Panc1 (cell line): Measurements from ENCODE around the gene CYTH3. TPM values are rescaled to one million over a fixed set of nuclear protein-coding genes. Genes with fewer than 3 reads are reported as not detected.

Experiments used
- ATAC-seq: fragments of 200-7000 bp; cut with Tn5 transposase; 2 replicates; pipeline ENCODE4 v1.9.1; 2020; ENCODE audit warnings: mild to moderate bottlenecking, moderate library complexity
- BruUV-seq: library from RNA; stranded (reverse); fragments of 400-500 nt; replicated peaks from 2 replicates; lab custom pipeline; 2021; lab: Mats Ljungman, UMichigan
- CTCF ChIA-PET: fragments of 300-600 bp; sonication (Branson Sonifier 250); formaldehyde crosslinking; loops from one replicate; lab custom pipeline; 2022; ENCODE audit warnings: antibody characterized with exemption; lab: Charles Lee
- POLR2A ChIA-PET: fragments of 300-600 bp; sonication (Branson Sonifier 250); formaldehyde crosslinking; loops from one replicate; lab custom pipeline; 2022; ENCODE audit warnings: antibody characterized with exemption; lab: Charles Lee
- DNase-seq: peaks from one replicate; pipeline ENCODE4 v3.0.0-alpha.2; 2010; ENCODE audit warnings: low read depth, low spot score
- H3K27ac ChIP-seq: 2 replicates; pipeline ENCODE4 v1.5.1; 2011; ENCODE audit warnings: mild to moderate bottlenecking, low read length, inconsistent platforms
- H3K27me3 ChIP-seq: fragments of 200-500 bp; sonication (Bioruptor generic); 2 replicates; pipeline ENCODE4 v1.6.0; 2014; ENCODE audit warnings: low read length, inconsistent platforms; ENCODE audit not compliant: control insufficient read depth, insufficient read depth
- H3K36me3 ChIP-seq: fragments of 200-500 bp; sonication (Bioruptor generic); 2 replicates; pipeline ENCODE4 v1.5.1; 2014; ENCODE audit warnings: inconsistent platforms, mild to moderate bottlenecking, low read length, moderate library complexity; ENCODE audit not compliant: control insufficient read depth, insufficient read depth
- H3K4me1 ChIP-seq: 2 replicates; pipeline ENCODE4 v1.5.1; 2011; ENCODE audit warnings: inconsistent platforms, mild to moderate bottlenecking, low read length, moderate library complexity; ENCODE audit not compliant: control insufficient read depth, insufficient read depth
- H3K4me3 ChIP-seq, 2 experiments: 2 replicates each; pipeline ENCODE4 v1.5.1; 2011 to 2012; ENCODE audit warnings: low read depth in 2 of 2, low read length in 2 of 2, mild to moderate bottlenecking in 2 of 2, inconsistent platforms in 1 of 2, moderate library complexity in 1 of 2
- H3K9me3 ChIP-seq: fragments of 200-500 bp; sonication (Bioruptor generic); 2 replicates; pipeline ENCODE4 v1.5.1; 2014; ENCODE audit warnings: low read depth, mild to moderate bottlenecking, inconsistent platforms, low read length, moderate library complexity; ENCODE audit not compliant: control insufficient read depth, insufficient read depth
- POLR2AphosphoS5 ChIP-seq: IDR thresholded peaks from 2 replicates; pipeline ENCODE4 v1.6.1; 2012; ENCODE audit warnings: mild to moderate bottlenecking, low read depth, low read length, moderate library complexity
- SIN3A ChIP-seq: IDR thresholded peaks from 2 replicates; pipeline ENCODE4 v1.6.1; 2012; ENCODE audit warnings: low read depth, mild to moderate bottlenecking, low read length, moderate library complexity, borderline replicate concordance; ENCODE audit not compliant: insufficient read depth
- TCF7L2 ChIP-seq: IDR thresholded peaks from 2 replicates; pipeline ENCODE4 v1.6.1; 2011; ENCODE audit warnings: mild to moderate bottlenecking, low read depth, low read length, inconsistent platforms
- in situ Hi-C: cut with HindIII; loops from 2 replicates; pipeline ENCODE4 v1.10.0; 2016; ENCODE audit warnings: low sequenced_read_pairs, low pct_unique_long_range_greater_than_20kb
- intact Hi-C: fragments of 100-400 bp; cut with micrococcal nuclease; formaldehyde crosslinking; loops from one replicate; pipeline ENCODE4 v1.10.0; 2022; ENCODE audit not compliant: unreplicated experiment
- total RNA-seq: library from RNA; stranded (reverse); gene quantifications from one replicate; pipeline ENCODE4 v1.2.1, GENCODE V29; 2021; ENCODE audit not compliant: unreplicated experiment
- TF ChIP-seq, protein P1 (sequence below), 2 experiments: IDR thresholded peaks; 2 replicates each; pipeline ENCODE4 v1.6.1; 2011 to 2012; ENCODE audit warnings: low read depth in 2 of 2, control low read depth in 1 of 2, low read length in 1 of 2, mild to moderate bottlenecking in 1 of 2, moderate library complexity in 1 of 2; ENCODE audit not compliant: insufficient read depth in 1 of 2
- TF ChIP-seq, protein P2 (sequence below): fragments of 450-650 bp; IDR thresholded peaks from 2 replicates; pipeline ENCODE4 v1.5.1; 2017; ENCODE audit warnings: mild to moderate bottlenecking

CYTH3 gene
- total RNA-seq, 1 experiment from 2014 or later = 35.5 TPM

DNA sequence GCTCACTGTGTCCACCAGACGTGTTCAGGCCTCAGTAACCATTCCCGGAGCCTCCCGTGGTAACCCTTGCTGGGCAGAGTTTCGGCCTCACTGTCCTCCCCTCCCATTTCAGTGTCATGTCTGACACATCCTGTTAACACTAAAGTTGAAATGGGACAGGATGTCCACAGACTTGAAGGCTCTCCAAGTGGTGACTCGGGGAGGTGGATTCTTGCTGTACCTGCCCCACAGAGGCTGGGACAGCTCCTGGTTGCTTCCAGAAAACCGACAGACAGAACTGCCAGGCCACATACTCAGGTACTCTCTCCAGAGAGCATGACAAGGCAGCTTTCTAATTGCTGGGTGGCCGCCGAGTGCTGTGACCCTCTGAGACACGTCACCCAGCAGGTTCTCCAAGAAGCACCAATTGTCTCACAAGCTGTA lies 17.9 kb upstream of the CYTH3 start:
- Histone ChIP-seq H3K27me3 (no peaks in the 10 kb centered on the region), H3K4me1 (no peaks in the 10 kb centered on the region), H3K27ac (no peak overlapping the region), H3K4me3 (no peak overlapping the region), H3K9me3 (no peaks in the 10 kb centered on the region), H3K36me3 (no peaks in the 10 kb centered on the region)
- in situ Hi-C loops = no loop called here
- ChIA-PET CTCF (no interaction called here), POLR2A (interaction anchor here (1.3 kb wide), 1 partner anchor 22 kb away, joined by 4 read pairs; no protein-coding TSS in a partner anchor)
- BruUV-seq = no TSS peak
- ATAC-seq (peak; percentile 39), DNase-seq (no peak)
- intact Hi-C loops = no loop called here
- no peak for TF ChIP-seq SIN3A
- TF ChIP-seq TCF7L2 = no peak
- TF ChIP-seq, protein P1, sequence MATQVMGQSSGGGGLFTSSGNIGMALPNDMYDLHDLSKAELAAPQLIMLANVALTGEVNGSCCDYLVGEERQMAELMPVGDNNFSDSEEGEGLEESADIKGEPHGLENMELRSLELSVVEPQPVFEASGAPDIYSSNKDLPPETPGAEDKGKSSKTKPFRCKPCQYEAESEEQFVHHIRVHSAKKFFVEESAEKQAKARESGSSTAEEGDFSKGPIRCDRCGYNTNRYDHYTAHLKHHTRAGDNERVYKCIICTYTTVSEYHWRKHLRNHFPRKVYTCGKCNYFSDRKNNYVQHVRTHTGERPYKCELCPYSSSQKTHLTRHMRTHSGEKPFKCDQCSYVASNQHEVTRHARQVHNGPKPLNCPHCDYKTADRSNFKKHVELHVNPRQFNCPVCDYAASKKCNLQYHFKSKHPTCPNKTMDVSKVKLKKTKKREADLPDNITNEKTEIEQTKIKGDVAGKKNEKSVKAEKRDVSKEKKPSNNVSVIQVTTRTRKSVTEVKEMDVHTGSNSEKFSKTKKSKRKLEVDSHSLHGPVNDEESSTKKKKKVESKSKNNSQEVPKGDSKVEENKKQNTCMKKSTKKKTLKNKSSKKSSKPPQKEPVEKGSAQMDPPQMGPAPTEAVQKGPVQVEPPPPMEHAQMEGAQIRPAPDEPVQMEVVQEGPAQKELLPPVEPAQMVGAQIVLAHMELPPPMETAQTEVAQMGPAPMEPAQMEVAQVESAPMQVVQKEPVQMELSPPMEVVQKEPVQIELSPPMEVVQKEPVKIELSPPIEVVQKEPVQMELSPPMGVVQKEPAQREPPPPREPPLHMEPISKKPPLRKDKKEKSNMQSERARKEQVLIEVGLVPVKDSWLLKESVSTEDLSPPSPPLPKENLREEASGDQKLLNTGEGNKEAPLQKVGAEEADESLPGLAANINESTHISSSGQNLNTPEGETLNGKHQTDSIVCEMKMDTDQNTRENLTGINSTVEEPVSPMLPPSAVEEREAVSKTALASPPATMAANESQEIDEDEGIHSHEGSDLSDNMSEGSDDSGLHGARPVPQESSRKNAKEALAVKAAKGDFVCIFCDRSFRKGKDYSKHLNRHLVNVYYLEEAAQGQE (IDR thresholded peaks at IDR 0.05; ENCODE audit: insufficient read depth in 1 of 2, low read depth in 2 of 2, low read length in 1 of 2) = no peak
- TF ChIP-seq, protein P2, sequence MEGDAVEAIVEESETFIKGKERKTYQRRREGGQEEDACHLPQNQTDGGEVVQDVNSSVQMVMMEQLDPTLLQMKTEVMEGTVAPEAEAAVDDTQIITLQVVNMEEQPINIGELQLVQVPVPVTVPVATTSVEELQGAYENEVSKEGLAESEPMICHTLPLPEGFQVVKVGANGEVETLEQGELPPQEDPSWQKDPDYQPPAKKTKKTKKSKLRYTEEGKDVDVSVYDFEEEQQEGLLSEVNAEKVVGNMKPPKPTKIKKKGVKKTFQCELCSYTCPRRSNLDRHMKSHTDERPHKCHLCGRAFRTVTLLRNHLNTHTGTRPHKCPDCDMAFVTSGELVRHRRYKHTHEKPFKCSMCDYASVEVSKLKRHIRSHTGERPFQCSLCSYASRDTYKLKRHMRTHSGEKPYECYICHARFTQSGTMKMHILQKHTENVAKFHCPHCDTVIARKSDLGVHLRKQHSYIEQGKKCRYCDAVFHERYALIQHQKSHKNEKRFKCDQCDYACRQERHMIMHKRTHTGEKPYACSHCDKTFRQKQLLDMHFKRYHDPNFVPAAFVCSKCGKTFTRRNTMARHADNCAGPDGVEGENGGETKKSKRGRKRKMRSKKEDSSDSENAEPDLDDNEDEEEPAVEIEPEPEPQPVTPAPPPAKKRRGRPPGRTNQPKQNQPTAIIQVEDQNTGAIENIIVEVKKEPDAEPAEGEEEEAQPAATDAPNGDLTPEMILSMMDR = no peak
- no peak for TF ChIP-seq POLR2AphosphoS5

DNA sequence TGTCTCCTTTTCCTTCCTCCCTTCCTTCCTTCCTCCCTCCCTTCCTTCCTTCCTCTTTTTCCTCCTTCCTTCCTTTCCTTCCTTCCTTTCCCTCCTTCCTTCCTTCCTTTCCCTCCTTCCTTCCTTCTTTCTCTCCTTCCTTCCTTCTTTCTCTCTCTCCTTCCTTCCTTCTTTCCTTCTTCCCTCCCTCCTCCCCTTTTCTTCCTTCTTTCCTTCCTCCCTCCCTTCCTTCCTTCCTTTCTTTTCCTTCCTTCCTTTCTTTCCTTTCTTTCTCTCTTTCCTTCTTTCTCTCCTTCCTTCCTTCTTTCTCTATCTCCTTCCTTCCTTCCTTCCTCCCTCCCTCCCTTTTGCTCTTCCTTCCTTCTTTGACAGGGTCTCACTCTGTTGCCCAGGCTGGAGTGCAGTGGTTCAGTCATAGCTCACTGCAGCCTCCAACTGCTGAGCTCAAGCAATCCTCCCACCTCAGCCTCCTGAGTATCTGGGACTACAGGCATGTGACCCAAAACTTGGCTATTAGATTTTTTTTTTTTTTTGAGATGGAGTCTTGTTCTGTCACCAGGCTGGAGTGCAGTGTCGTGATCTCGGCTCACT lies 15.9 kb upstream of the CYTH3 start:
- ChIA-PET POLR2A (no interaction called here), CTCF (no interaction called here)
- ATAC-seq (no peak), DNase-seq (no peak)
- Histone ChIP-seq H3K4me1 (peaks cover 7% of the 10 kb centered on the region; the same call in 1 of the 2 replicates), H3K27ac (no peak overlapping the region), H3K9me3 (no peaks in the 10 kb centered on the region), H3K27me3 (no peaks in the 10 kb centered on the region), H3K4me3 (no peak overlapping the region), H3K36me3 (no peaks in the 10 kb centered on the region)
- intact Hi-C loops = no loop called here
- in situ Hi-C loops = no loop called here
- BruUV-seq = no TSS peak
- TF ChIP-seq SIN3A = no peak
- TF ChIP-seq, protein P1 (IDR thresholded peaks at IDR 0.05; ENCODE audit: insufficient read depth in 1 of 2, low read depth in 2 of 2, low read length in 1 of 2) = no peak
- no peak for TF ChIP-seq TCF7L2
- TF ChIP-seq, protein P2 = no peak
- TF ChIP-seq POLR2AphosphoS5 = no peak
